Astrocyte (in vitro differentiated cells and primary cell): ENCODE results near the gene BTN3A1. TPM values are rescaled to one million over a fixed set of nuclear protein-coding genes. Genes with fewer than 3 reads are reported as not detected.

Source experiments
- DNase-seq: peaks from one replicate; pipeline ENCODE4 v3.0.0-alpha.2; 2010; ENCODE audit warnings: low read depth
- FAIRE-seq: peaks from 2 replicates; lab custom pipeline; 2011; peaks lifted over from hg19 to GRCh38; lab: Jason Lieb, UNC
- H2AFZ ChIP-seq: 2 replicates; pipeline ENCODE4 v1.6.0; 2012; ENCODE audit warnings: low read depth, low read length, inconsistent platforms
- H3K27ac ChIP-seq: 2 replicates; pipeline ENCODE4 v1.5.1; 2011; ENCODE audit warnings: low read depth, low read length, inconsistent platforms
- H3K27me3 ChIP-seq: 2 replicates; pipeline ENCODE4 v1.6.0; 2011; ENCODE audit warnings: low read length, inconsistent platforms; ENCODE audit not compliant: insufficient read depth
- H3K36me3 ChIP-seq: 2 replicates; pipeline ENCODE4 v1.5.1; 2011; ENCODE audit warnings: low read length, inconsistent platforms; ENCODE audit not compliant: insufficient read depth
- H3K4me1 ChIP-seq: 2 replicates; pipeline ENCODE4 v1.5.1; 2011; ENCODE audit warnings: low read length, inconsistent platforms; ENCODE audit not compliant: insufficient read depth
- H3K4me2 ChIP-seq: 2 replicates; pipeline ENCODE4 v1.6.0; 2012; ENCODE audit warnings: low read length, inconsistent platforms
- H3K4me3 ChIP-seq: 2 replicates; pipeline ENCODE4 v1.5.1; 2011; ENCODE audit warnings: low read depth, mild to moderate bottlenecking, low read length, inconsistent platforms; ENCODE audit not compliant: insufficient read depth
- H3K79me2 ChIP-seq: 2 replicates; pipeline ENCODE4 v1.6.0; 2012; ENCODE audit warnings: mild to moderate bottlenecking, low read length, inconsistent platforms; ENCODE audit not compliant: insufficient read depth
- H3K9ac ChIP-seq: 2 replicates; pipeline ENCODE4 v1.6.0; 2012; ENCODE audit warnings: mild to moderate bottlenecking, low read length, inconsistent platforms
- H3K9me3 ChIP-seq: 2 replicates; pipeline ENCODE4 v1.5.1; 2012; ENCODE audit warnings: low read depth, mild to moderate bottlenecking, low read length, inconsistent platforms; ENCODE audit not compliant: insufficient read depth
- H4K20me1 ChIP-seq: 2 replicates; pipeline ENCODE4 v1.6.0; 2012; ENCODE audit warnings: low read length, inconsistent platforms; ENCODE audit not compliant: insufficient read depth
- H3K27ac Mint-ChIP-seq: one replicate; pipeline ENCODE4 v1.8.0; 2021; ENCODE audit warnings: mild to moderate bottlenecking, mixed read lengths; ENCODE audit not compliant: unreplicated experiment
- H3K27me3 Mint-ChIP-seq: one replicate; pipeline ENCODE4 v1.8.0; 2021; ENCODE audit warnings: low read depth, mixed read lengths; ENCODE audit not compliant: unreplicated experiment
- H3K36me3 Mint-ChIP-seq: one replicate; pipeline ENCODE4 v1.8.0; 2021; ENCODE audit warnings: low read depth, mixed read lengths; ENCODE audit not compliant: unreplicated experiment
- H3K4me1 Mint-ChIP-seq: one replicate; pipeline ENCODE4 v1.8.0; 2021; ENCODE audit warnings: low read depth, mixed read lengths; ENCODE audit not compliant: unreplicated experiment
- H3K4me3 Mint-ChIP-seq: one replicate; pipeline ENCODE4 v1.8.0; 2021; ENCODE audit warnings: mild to moderate bottlenecking, moderate library complexity, mixed read lengths; ENCODE audit not compliant: unreplicated experiment
- H3K9me3 Mint-ChIP-seq: one replicate; pipeline ENCODE4 v1.8.0; 2021; ENCODE audit warnings: mild to moderate bottlenecking, mixed read lengths; ENCODE audit not compliant: unreplicated experiment
- EZH2 ChIP-seq: IDR thresholded peaks from 2 replicates; pipeline ENCODE4 v1.6.1; 2012; ENCODE audit warnings: mild to moderate bottlenecking, low read length, inconsistent platforms; ENCODE audit not compliant: insufficient read depth
- total RNA-seq: library from RNA; stranded (reverse); gene quantifications from 2 replicates; pipeline ENCODE4 v1.2.1, GENCODE V29; 2021
- TF ChIP-seq, protein P1 (sequence below): IDR thresholded peaks from 2 replicates; pipeline ENCODE4 v1.5.1; 2011; ENCODE audit warnings: low read depth, mild to moderate bottlenecking, inconsistent platforms, low read length, moderate library complexity; ENCODE audit not compliant: insufficient read depth

BTN3A1 gene
- total RNA-seq, 1 donor from 2014 or later: 22.2 TPM

DNA sequence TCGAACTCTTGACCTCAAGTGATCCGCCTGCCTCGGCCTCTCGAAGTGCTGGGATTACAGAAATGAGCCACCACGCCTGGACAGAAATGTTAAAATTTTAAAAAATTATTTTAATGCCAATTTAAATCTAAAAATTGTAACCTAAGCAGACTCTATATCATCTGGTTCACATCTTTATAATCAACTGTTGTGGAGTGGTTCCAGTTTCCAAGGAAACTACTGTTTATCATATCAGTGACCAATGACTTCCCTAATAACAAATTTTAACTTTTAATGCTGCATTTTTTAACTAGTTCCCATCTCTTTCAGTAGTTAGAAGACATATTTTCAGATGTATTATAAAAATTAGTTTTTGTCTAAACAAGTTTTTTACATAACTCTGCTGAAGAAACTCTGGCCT, 42.3 kb upstream of the BTN3A1 start:
- peaks cover 3% of the 10 kb centered on the region for H3K4me1 Mint-ChIP-seq
- FAIRE-seq (no peak), DNase-seq (no peak)
- H3K36me3 Mint-ChIP-seq: no peaks in the 10 kb centered on the region
- Histone ChIP-seq H3K27me3 (no peaks in the 10 kb centered on the region), H2AFZ (no peak overlapping the region), H4K20me1 (no peaks in the 10 kb centered on the region), H3K4me3 (no peak overlapping the region), H3K4me1 (no peaks in the 10 kb centered on the region), H3K27ac (no peak overlapping the region), H3K4me2 (no peak overlapping the region), H3K9ac (no peak overlapping the region), H3K36me3 (no peaks in the 10 kb centered on the region), H3K79me2 (no peaks in the 10 kb centered on the region), H3K9me3 (no peaks in the 10 kb centered on the region)
- H3K9me3 Mint-ChIP-seq: no peaks in the 10 kb centered on the region
- no peak for TF ChIP-seq EZH2
- TF ChIP-seq, protein P1, sequence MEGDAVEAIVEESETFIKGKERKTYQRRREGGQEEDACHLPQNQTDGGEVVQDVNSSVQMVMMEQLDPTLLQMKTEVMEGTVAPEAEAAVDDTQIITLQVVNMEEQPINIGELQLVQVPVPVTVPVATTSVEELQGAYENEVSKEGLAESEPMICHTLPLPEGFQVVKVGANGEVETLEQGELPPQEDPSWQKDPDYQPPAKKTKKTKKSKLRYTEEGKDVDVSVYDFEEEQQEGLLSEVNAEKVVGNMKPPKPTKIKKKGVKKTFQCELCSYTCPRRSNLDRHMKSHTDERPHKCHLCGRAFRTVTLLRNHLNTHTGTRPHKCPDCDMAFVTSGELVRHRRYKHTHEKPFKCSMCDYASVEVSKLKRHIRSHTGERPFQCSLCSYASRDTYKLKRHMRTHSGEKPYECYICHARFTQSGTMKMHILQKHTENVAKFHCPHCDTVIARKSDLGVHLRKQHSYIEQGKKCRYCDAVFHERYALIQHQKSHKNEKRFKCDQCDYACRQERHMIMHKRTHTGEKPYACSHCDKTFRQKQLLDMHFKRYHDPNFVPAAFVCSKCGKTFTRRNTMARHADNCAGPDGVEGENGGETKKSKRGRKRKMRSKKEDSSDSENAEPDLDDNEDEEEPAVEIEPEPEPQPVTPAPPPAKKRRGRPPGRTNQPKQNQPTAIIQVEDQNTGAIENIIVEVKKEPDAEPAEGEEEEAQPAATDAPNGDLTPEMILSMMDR: no peak
- H3K27ac Mint-ChIP-seq: no peak overlapping the region
- H3K27me3 Mint-ChIP-seq: peaks cover 5% of the 10 kb centered on the region
- no peak overlapping the region for H3K4me3 Mint-ChIP-seq

DNA sequence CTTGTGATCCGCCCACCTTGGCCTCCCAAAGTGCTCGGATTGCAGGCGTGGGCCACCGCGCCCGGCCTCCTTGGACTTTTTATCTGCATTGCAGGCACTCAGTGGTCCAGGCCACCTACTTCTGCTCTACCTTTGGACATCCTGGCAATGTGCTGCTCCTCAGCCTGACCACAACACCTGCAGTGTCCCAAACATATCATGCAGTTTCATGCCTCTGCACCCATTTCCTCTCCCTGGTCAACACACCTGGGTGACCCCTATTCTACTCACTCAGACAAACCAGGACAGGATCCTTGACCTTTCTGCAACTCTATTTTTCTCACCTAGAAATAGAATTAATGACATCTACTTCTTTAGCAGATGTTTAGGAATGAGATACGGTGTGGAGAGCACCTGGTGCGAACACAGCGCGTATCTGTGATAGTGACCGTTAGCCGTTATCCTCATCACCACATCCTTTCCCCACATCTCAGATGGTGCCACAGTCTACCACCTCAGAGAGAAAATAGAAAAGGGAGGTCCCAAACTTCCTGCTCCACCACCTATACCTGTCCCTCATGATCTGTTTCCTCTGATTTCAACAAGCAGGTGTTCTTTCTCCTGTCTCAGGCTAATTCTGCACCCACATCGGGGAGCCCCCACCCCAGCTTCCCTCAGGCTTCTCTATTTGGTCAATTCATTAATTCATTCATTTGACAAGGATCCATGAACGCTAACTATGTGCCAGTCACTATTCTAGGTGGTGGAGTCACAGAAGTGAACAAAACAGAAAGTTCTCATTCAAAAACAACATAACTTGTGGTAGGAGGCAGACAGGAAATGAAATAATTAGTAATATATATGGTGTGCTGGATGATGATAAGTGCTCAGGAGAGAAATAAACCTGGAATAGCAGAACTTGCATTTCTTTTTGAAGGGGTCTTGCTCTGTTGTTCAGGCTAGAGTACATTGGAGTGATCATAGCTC, 41.3 kb upstream of the BTN3A1 start:
- Mint-ChIP-seq H3K27me3 (peaks cover 5% of the 10 kb centered on the region), H3K36me3 (no peaks in the 10 kb centered on the region), H3K4me1 (no peaks in the 10 kb centered on the region), H3K4me3 (no peak overlapping the region), H3K9me3 (no peaks in the 10 kb centered on the region), H3K27ac (no peak overlapping the region)
- no peak for FAIRE-seq
- Histone ChIP-seq H4K20me1 (no peaks in the 10 kb centered on the region), H3K4me1 (peaks cover 1% of the 10 kb centered on the region), H3K36me3 (no peaks in the 10 kb centered on the region), H3K27ac (no peak overlapping the region), H3K4me3 (no peak overlapping the region), H2AFZ (no peak overlapping the region), H3K9ac (no peak overlapping the region), H3K4me2 (no peak overlapping the region), H3K27me3 (no peaks in the 10 kb centered on the region), H3K9me3 (no peaks in the 10 kb centered on the region), H3K79me2 (no peaks in the 10 kb centered on the region)
- no peak for TF ChIP-seq EZH2
- TF ChIP-seq, protein P1: no peak
- DNase-seq: no peak

DNA sequence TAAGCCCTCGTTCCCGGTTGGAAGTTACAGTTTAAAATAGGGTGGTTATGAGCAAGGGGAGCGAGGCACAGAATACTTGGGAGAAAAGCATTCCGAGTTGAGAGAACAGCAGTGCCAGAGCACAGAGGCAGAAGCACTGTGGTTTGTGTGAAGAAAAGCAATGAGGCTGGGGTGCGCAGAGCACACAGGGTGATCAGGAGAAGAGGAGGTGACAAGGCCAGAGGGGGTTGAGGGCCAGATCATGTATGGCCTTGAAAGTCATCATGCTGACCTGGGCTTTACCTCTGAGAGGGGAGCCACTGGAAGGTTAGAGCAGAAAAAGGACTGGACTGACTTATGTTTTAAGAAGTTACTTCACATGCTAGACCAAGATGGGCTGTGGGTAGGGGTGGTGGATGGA, 40.5 kb upstream of the BTN3A1 start:
- DNase-seq: no peak
- H3K27ac ChIP-seq: no peak overlapping the region
- no peaks in the 10 kb centered on the region for H3K9me3 ChIP-seq
- no peak overlapping the region for H3K4me3 ChIP-seq
- no peak overlapping the region for H2AFZ ChIP-seq
- Mint-ChIP-seq H3K27me3 (peaks cover 5% of the 10 kb centered on the region), H3K36me3 (no peaks in the 10 kb centered on the region), H3K4me1 (no peaks in the 10 kb centered on the region), H3K9me3 (no peaks in the 10 kb centered on the region), H3K4me3 (no peak overlapping the region), H3K27ac (no peak overlapping the region)
- no peaks in the 10 kb centered on the region for H3K27me3 ChIP-seq
- no peak overlapping the region for H3K9ac ChIP-seq
- FAIRE-seq: no peak
- H3K4me1 ChIP-seq: peaks cover 5% of the 10 kb centered on the region
- H3K4me2 ChIP-seq: no peak overlapping the region
- H3K79me2 ChIP-seq: no peaks in the 10 kb centered on the region
- TF ChIP-seq EZH2: no peak
- TF ChIP-seq, protein P1: no peak
- no peaks in the 10 kb centered on the region for H4K20me1 ChIP-seq
- H3K36me3 ChIP-seq: no peaks in the 10 kb centered on the region
